ENCODE results near the gene GRM4. TPM values are rescaled to one million over a fixed set of nuclear protein-coding genes. Genes with fewer than 3 reads are reported as not detected.
"Not testable (repeated sequence)": the region's sequence is repeated elsewhere in the genome, so short reads cannot be mapped to it uniquely, and the experiment has no call there.

Gene GRM4
- not detected in 2 replicates for total RNA-seq

- no peak for DNase-seq (ENCODE audit: low read depth in 2 of 2)
These were observed at the start of gene GRM4 for GRCh38 chr6:34146021-34146782. GRM4 (minus strand) TSS chr6:34146087; CDS start chr6:34133496, 12,591 bp downstream.

GRCh38 chr6:34194772-34195171, 48.9 kb upstream of the GRM4 start:
- DNase-seq (ENCODE audit: low read depth in 2 of 2), result no peak

GRCh38 chr6:34190504-34191122, 44.7 kb upstream of the GRM4 start:
- no peak for DNase-seq (ENCODE audit: low read depth in 2 of 2)

- DNase-seq (ENCODE audit: low read depth in 2 of 2), result no peak
These were observed 44.1 kb upstream of the GRM4 start for GRCh38 chr6:34189806-34190503.

- not testable (repeated sequence) for DNase-seq (ENCODE audit: low read depth in 2 of 2)
These were observed 38.8 kb upstream of the GRM4 start for GRCh38 chr6:34184726-34185125.

GRCh38 chr6:34182751-34183531, 37.1 kb upstream of the GRM4 start:
- DNase-seq (ENCODE audit: low read depth in 2 of 2), result no peak

- no peak for DNase-seq (ENCODE audit: low read depth in 2 of 2)
These were observed 36.0 kb upstream of the GRM4 start for GRCh38 chr6:34181908-34182307.

GRCh38 chr6:34179106-34179720, 33.3 kb upstream of the GRM4 start:
- DNase-seq (ENCODE audit: low read depth in 2 of 2), result no peak

- DNase-seq (ENCODE audit: low read depth in 2 of 2), result no peak
These were observed 32.6 kb upstream of the GRM4 start for GRCh38 chr6:34178357-34179105.

GRCh38 chr6:34177181-34177591, 31.3 kb upstream of the GRM4 start:
- no peak for DNase-seq (ENCODE audit: low read depth in 2 of 2)

GRCh38 chr6:34176261-34177031, 30.6 kb upstream of the GRM4 start:
- DNase-seq (ENCODE audit: low read depth in 2 of 2), result no peak

- no peak for DNase-seq (ENCODE audit: low read depth in 2 of 2)
These were observed 29.0 kb upstream of the GRM4 start for GRCh38 chr6:34174846-34175399.

GRCh38 chr6:34172961-34173775, 27.3 kb upstream of the GRM4 start:
- no peak for DNase-seq (ENCODE audit: low read depth in 2 of 2)

GRCh38 chr6:34170346-34170745, 24.5 kb upstream of the GRM4 start:
- DNase-seq (ENCODE audit: low read depth in 2 of 2), result no peak

GRCh38 chr6:34169897-34170296, 24.0 kb upstream of the GRM4 start:
- no peak for DNase-seq (ENCODE audit: low read depth in 2 of 2)

GRCh38 chr6:34161857-34162515, 16.1 kb upstream of the GRM4 start:
- no peak for DNase-seq (ENCODE audit: low read depth in 2 of 2)

GRCh38 chr6:34159844-34160243, 14.0 kb upstream of the GRM4 start:
- DNase-seq (ENCODE audit: low read depth in 2 of 2), result no peak

- no peak for DNase-seq (ENCODE audit: low read depth in 2 of 2)
These were observed 13.0 kb upstream of the GRM4 start for GRCh38 chr6:34158876-34159275.
